Measurements from ENCODE around the gene IWS1.

Gene IWS1

DNA sequence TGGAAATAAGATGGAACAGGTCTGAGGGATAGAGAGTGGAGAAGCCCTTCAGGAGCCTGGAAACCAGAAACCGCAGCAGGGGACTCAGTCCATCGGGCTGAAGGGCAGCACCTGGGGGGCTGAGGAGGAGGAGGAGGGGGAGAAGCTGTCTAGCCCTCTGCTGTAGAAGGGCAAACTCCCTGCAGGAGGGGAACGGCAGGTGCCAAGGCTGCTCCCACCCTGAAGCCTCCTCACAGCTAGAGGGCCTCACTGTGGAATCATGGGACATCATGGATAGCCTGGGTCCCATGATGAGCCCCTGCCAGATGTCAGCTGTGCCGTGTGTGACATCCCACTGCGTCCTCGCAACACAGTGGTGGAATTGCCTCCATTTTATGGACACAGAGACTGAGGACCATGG lies 9.6 kb upstream of the IWS1 start:
- DNase-seq, result no peak
- Histone ChIP-seq H3F3A (ENCODE audit: insufficient read depth, low read length) (no peaks in the 10 kb centered on the region), H3K36me3 (replicated peaks; ENCODE audit: insufficient read depth, low read length) (no peaks in the 10 kb centered on the region), H3K27me3 (replicated peaks; ENCODE audit: insufficient read depth, low read length) (peaks cover 22% of the 10 kb centered on the region), H3K4me2 (ENCODE audit: low read depth, low read length) (no peak overlapping the region), H3K9me2 (replicated peaks; ENCODE audit: insufficient read depth, low read length) (no peaks in the 10 kb centered on the region), H4K20me1 (ENCODE audit: insufficient read depth, low read length) (no peaks in the 10 kb centered on the region), H3K27ac (ENCODE audit: low read length) (no peak overlapping the region), H3K9me3 (replicated peaks; ENCODE audit: insufficient read depth, low read length) (no peaks in the 10 kb centered on the region), H3K79me2 (ENCODE audit: low read length) (no peaks in the 10 kb centered on the region), H3K4me1 (ENCODE audit: low read length) (no peaks in the 10 kb centered on the region), H3K4me3 (ENCODE audit: low read length) (no peak overlapping the region), H2AFZ (ENCODE audit: low read length) (no peak overlapping the region), H3K9ac (ENCODE audit: low read length) (no peak overlapping the region)
- no peak for TF ChIP-seq EZH2 (optimal IDR thresholded peaks at IDR 0.05; ENCODE audit: low read depth, low read length)
- TF ChIP-seq EZH2phosphoT487 (IDR thresholded peaks at IDR 0.05; ENCODE audit: low read length), result no peak
- TF ChIP-seq, protein P1, sequence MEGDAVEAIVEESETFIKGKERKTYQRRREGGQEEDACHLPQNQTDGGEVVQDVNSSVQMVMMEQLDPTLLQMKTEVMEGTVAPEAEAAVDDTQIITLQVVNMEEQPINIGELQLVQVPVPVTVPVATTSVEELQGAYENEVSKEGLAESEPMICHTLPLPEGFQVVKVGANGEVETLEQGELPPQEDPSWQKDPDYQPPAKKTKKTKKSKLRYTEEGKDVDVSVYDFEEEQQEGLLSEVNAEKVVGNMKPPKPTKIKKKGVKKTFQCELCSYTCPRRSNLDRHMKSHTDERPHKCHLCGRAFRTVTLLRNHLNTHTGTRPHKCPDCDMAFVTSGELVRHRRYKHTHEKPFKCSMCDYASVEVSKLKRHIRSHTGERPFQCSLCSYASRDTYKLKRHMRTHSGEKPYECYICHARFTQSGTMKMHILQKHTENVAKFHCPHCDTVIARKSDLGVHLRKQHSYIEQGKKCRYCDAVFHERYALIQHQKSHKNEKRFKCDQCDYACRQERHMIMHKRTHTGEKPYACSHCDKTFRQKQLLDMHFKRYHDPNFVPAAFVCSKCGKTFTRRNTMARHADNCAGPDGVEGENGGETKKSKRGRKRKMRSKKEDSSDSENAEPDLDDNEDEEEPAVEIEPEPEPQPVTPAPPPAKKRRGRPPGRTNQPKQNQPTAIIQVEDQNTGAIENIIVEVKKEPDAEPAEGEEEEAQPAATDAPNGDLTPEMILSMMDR (IDR thresholded peaks at IDR 0.05; ENCODE audit: low read length), result no peak

DNA sequence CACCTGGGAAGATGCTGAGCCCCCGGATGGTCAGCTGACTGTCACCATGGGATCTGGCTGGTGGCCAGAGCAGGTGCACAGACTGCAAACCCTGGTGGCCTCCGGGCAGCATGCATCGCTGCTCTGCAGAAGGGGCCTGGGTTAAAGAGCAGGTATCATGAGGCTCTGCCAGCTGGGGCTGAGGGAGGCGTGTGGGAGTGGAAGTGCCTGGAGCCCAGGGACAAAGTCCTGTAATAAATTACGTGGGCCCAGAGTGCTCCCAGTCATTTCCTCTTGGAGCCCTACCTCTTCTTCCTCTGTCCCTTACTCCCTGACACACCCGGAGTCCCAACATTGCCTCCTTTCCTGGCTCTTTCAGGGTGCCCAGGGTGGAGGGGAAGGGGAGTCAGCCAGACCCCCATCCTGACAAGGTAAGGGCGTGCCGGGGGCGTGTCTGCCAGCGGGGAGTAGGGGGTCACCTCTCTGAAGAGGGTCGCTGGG lies 9.2 kb upstream of the IWS1 start, which contains the start of gene MYO7B:
Gene MYO7B (plus strand): TSS at position 262 of the 480 bp plus-strand sequence. CDS start 24,040 bp downstream, outside the sequence.
- H3K4me3 ChIP-seq (ENCODE audit: low read length), result no peak within 1 kb of the TSS
- H2AFZ ChIP-seq (ENCODE audit: low read length), result no peak within 1 kb of the TSS
- no peaks in the 10 kb centered on the region for H3K36me3 ChIP-seq (replicated peaks; ENCODE audit: insufficient read depth, low read length)
- H3K27me3 ChIP-seq (replicated peaks; ENCODE audit: insufficient read depth, low read length), result peaks cover 22% of the 10 kb centered on the region
- no peak within 1 kb of the TSS for H3K4me2 ChIP-seq (ENCODE audit: low read depth, low read length)
- H3K9ac ChIP-seq (ENCODE audit: low read length), result no peak within 1 kb of the TSS
- no peaks in the 10 kb centered on the region for H3K4me1 ChIP-seq (ENCODE audit: low read length)
- TF ChIP-seq, protein P1 (IDR thresholded peaks at IDR 0.05; ENCODE audit: low read length), result no peak
- TF ChIP-seq EZH2phosphoT487 (IDR thresholded peaks at IDR 0.05; ENCODE audit: low read length) (no peak), EZH2 (optimal IDR thresholded peaks at IDR 0.05; ENCODE audit: low read depth, low read length) (no peak)
- H3K27ac ChIP-seq (ENCODE audit: low read length), result no peak within 1 kb of the TSS
- H3K9me2 ChIP-seq (replicated peaks; ENCODE audit: insufficient read depth, low read length), result no peaks in the 10 kb centered on the region
- no peaks in the 10 kb centered on the region for H3F3A ChIP-seq (ENCODE audit: insufficient read depth, low read length)
- no peaks in the 10 kb centered on the region for H3K9me3 ChIP-seq (replicated peaks; ENCODE audit: insufficient read depth, low read length)
- H3K79me2 ChIP-seq (ENCODE audit: low read length), result no peaks in the 10 kb centered on the region
- no peak for DNase-seq
- no peaks in the 10 kb centered on the region for H4K20me1 ChIP-seq (ENCODE audit: insufficient read depth, low read length)

DNA sequence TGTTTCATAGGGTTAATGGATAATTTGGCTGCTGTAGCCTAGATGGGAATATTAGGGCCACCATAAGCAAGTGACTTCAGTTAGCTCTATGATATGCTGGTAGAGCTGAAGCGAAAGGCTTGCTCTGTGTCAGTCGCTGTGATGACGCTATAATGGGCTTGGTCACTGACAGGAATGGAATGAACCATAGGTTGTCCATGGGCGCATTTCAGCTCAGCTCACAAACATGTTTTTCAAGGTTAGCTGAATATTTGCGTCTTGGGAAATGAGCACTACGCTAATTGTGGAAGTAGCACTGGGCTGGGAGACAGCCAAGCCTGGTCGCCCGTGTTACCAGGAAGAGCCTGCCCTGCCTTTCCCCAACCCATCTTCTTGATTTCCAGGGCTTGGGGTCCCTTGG lies 6.0 kb upstream of the IWS1 start:
- no peak overlapping the region for H2AFZ ChIP-seq (ENCODE audit: low read length)
- H3K4me2 ChIP-seq (ENCODE audit: low read depth, low read length), result no peak overlapping the region
- H3K9me2 ChIP-seq (replicated peaks; ENCODE audit: insufficient read depth, low read length), result no peaks in the 10 kb centered on the region
- H3K9me3 ChIP-seq (replicated peaks; ENCODE audit: insufficient read depth, low read length), result no peaks in the 10 kb centered on the region
- peaks cover 8% of the 10 kb centered on the region for H3F3A ChIP-seq (ENCODE audit: insufficient read depth, low read length)
- no peak overlapping the region for H3K27ac ChIP-seq (ENCODE audit: low read length)
- H3K4me1 ChIP-seq (ENCODE audit: low read length), result peaks cover 8% of the 10 kb centered on the region
- H3K9ac ChIP-seq (ENCODE audit: low read length), result no peak overlapping the region
- H3K36me3 ChIP-seq (replicated peaks; ENCODE audit: insufficient read depth, low read length), result no peaks in the 10 kb centered on the region
- TF ChIP-seq EZH2phosphoT487 (IDR thresholded peaks at IDR 0.05; ENCODE audit: low read length) (no peak), EZH2 (optimal IDR thresholded peaks at IDR 0.05; ENCODE audit: low read depth, low read length) (no peak)
- TF ChIP-seq, protein P1 (IDR thresholded peaks at IDR 0.05; ENCODE audit: low read length), result no peak
- H3K79me2 ChIP-seq (ENCODE audit: low read length), result no peaks in the 10 kb centered on the region
- no peak for DNase-seq
- H3K27me3 ChIP-seq (replicated peaks; ENCODE audit: insufficient read depth, low read length), result peaks cover 18% of the 10 kb centered on the region
- no peaks in the 10 kb centered on the region for H4K20me1 ChIP-seq (ENCODE audit: insufficient read depth, low read length)
- H3K4me3 ChIP-seq (ENCODE audit: low read length), result no peak overlapping the region
